K562 (cell line): Measurements from ENCODE around the gene SUPT5H. TPM values are rescaled to one million over a fixed set of nuclear protein-coding genes. Genes with fewer than 3 reads are reported as not detected.
A peak's percentile ranks its signal among the peaks of the same experiment; 100 is the strongest.

Source experiments
- EZH2 ChIP-seq: IDR thresholded peaks from 2 replicates; pipeline ENCODE4 v1.6.1; 2012; ENCODE audit warnings: low read depth, mild to moderate bottlenecking, inconsistent platforms, low read length, borderline replicate concordance
- FOSL1 ChIP-seq: fragments of 200-800 bp; sonication (Bioruptor generic); conservative IDR thresholded peaks from 2 replicates; pipeline ENCODE4 v1.6.1; 2016; ENCODE audit warnings: missing genetic modification characterization, missing compliant biosample characterization
- HEY1 ChIP-seq: fragments of 250-450 bp; sonication (Bioruptor Pico); IDR thresholded peaks from 2 replicates; pipeline ENCODE4 v1.5.0; 2020; ENCODE audit warnings: mild to moderate bottlenecking, moderate library complexity, borderline replicate concordance
- L3MBTL2 ChIP-seq: fragments of 450-650 bp; IDR thresholded peaks from 2 replicates; pipeline ENCODE4 v1.6.1; 2016; ENCODE audit warnings: mild to moderate bottlenecking, moderate library complexity
- MAFK ChIP-seq: IDR thresholded peaks from 2 replicates; pipeline ENCODE4 v1.6.1; 2011; ENCODE audit warnings: low read length, improper control_type of control experiment
- MEIS2 ChIP-seq: fragments of 450-650 bp; IDR thresholded peaks from 2 replicates; pipeline ENCODE4 v1.6.1; 2014; ENCODE audit warnings: mild to moderate bottlenecking; ENCODE audit not compliant: partially characterized antibody
- SAFB2 ChIP-seq: fragments of 200-400 bp; formaldehyde crosslinking; IDR thresholded peaks from 2 replicates; pipeline ENCODE4 v1.6.1; 2018; ENCODE audit warnings: borderline replicate concordance, low read length, low read depth, moderate library complexity; ENCODE audit not compliant: severe bottlenecking
- SMARCA5 ChIP-seq: fragments of 450-650 bp; IDR thresholded peaks from 2 replicates; pipeline ENCODE4 v1.6.1; 2016
- SMARCE1 ChIP-seq: fragments of 450-650 bp; IDR thresholded peaks from 2 replicates; pipeline ENCODE4 v1.7.1; 2016; ENCODE audit warnings: mild to moderate bottlenecking
- SRSF3 ChIP-seq: fragments of 200-400 bp; formaldehyde crosslinking; IDR thresholded peaks from 2 replicates; pipeline ENCODE4 v1.6.1; 2016; ENCODE audit warnings: mild to moderate bottlenecking, low read length, moderate library complexity; ENCODE audit not compliant: insufficient read depth
- TCF7 ChIP-seq: sonication (generic); IDR thresholded peaks from 2 replicates; pipeline ENCODE4 v1.6.1; 2016; ENCODE audit warnings: antibody characterized with exemption, borderline replicate concordance
- ZBTB8A ChIP-seq: fragments of 450-650 bp; IDR thresholded peaks from 2 replicates; pipeline ENCODE4 v1.6.1; 2018; ENCODE audit warnings: mild to moderate bottlenecking, moderate library complexity; ENCODE audit not compliant: partially characterized antibody
- ZNF586 ChIP-seq: fragments of 450-650 bp; formaldehyde crosslinking; conservative IDR thresholded peaks from 2 replicates; pipeline ENCODE4 v1.4.0; 2020; ENCODE audit warnings: mild to moderate bottlenecking, moderate library complexity
- polyA plus RNA-seq, 8 experiments: library from polyadenylated mRNA; depleted of rRNA in 4 of 8; stranded (reverse) in 5 of 8; unstranded in 3 of 8; fragments of >200 nt; fragmentation: Nextera tagmentation in 2 of 8; fragmentation: Illumina TruSeq in 1 of 8; extraction: Ambion mirVana in 2 of 8; extraction: Trizol in 1 of 8; gene quantifications; 2 replicates each; pipeline versions ENCODE4 v1.2.1 to v1.2.3, GENCODE V29; 2011 to 2014; ENCODE audit warnings: inconsistent platforms in 1 of 8, missing spikeins in 1 of 8
- total RNA-seq, 7 experiments: library from RNA; depleted of rRNA in 6 of 7; stranded (reverse); fragments of >200 nt in 6 of 7; fragmentation: Illumina TruSeq in 2 of 7; extraction: Trizol in 2 of 7; gene quantifications; 2 replicates each; pipeline versions ENCODE4 v1.2.1 to v1.2.3, GENCODE V29; 2011 to 2021; ENCODE audit warnings: low replicate concordance in 1 of 7
- TF ChIP-seq, protein P1 (sequence below), 2 experiments: fragments of 450-650 bp; IDR thresholded peaks; 2 replicates each; pipeline ENCODE4 v1.6.1; 2016; ENCODE audit warnings: mild to moderate bottlenecking in 2 of 2, borderline replicate concordance in 1 of 2, low read depth in 1 of 2, moderate library complexity in 1 of 2
- TF ChIP-seq, protein P2 (sequence below): fragments of 200-400 bp; formaldehyde crosslinking; IDR thresholded peaks from 2 replicates; pipeline ENCODE4 v1.6.1; 2017; ENCODE audit warnings: mild to moderate bottlenecking, low read depth, low read length, moderate library complexity
- TF ChIP-seq, protein P3 (sequence below): sonication (generic); formaldehyde crosslinking; IDR thresholded peaks from 2 replicates; pipeline ENCODE4 v1.8.0; 2022; ENCODE audit warnings: missing genetic modification reagents, mild to moderate bottlenecking, moderate library complexity, borderline replicate concordance

The SUPT5H gene
- total and polyA plus RNA-seq, 9 of the 15 experiments (the other 6 are each of a cell fraction or from before 2014, with no cell fraction given) = 13.3 to 85.9 (median 35.9) TPM

DNA sequence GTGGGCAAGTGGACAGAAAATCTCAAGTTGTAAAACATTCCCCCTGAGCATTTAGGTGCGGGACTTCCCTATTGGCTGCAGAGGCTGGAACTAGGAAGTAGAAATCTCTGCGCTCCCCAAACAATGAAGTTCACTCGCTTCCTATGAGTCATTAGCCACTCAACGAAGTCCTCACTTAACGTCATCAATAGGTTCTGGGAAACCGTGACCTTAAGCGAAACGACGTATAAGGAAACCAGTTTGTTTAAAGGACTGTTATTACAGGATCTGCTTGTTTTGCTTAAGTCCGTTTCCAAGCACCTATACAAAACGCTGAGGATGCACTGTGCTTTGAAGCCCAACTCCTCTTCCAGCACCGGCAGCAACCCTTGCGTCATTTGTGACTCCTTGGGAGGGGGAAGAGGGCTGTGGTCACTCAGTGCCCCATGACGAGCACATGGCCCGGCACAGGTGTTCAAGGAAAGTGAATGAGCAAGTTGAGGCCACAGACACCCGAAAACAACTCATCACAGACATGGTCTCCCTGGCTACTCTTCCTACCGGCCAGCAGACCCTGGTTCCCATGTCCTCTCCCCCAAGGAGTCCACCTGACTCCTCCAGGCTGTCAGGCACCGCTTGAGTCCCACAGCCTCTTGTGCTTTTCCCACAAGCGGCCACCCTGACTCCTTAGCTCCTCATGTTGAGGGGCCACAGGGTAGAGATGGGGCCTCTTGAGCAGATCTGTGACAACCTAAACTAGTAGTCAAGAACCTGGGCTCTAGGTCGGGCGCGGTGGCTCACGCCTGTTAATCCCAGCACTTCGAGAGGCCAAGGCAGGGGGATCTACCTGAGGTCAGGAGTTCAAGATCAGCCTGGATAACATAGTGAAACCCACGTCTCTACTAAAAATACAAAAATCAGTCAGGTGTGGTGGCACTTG lies 14.4 kb upstream of the SUPT5H start (continued):
- TF ChIP-seq, protein P1, sequence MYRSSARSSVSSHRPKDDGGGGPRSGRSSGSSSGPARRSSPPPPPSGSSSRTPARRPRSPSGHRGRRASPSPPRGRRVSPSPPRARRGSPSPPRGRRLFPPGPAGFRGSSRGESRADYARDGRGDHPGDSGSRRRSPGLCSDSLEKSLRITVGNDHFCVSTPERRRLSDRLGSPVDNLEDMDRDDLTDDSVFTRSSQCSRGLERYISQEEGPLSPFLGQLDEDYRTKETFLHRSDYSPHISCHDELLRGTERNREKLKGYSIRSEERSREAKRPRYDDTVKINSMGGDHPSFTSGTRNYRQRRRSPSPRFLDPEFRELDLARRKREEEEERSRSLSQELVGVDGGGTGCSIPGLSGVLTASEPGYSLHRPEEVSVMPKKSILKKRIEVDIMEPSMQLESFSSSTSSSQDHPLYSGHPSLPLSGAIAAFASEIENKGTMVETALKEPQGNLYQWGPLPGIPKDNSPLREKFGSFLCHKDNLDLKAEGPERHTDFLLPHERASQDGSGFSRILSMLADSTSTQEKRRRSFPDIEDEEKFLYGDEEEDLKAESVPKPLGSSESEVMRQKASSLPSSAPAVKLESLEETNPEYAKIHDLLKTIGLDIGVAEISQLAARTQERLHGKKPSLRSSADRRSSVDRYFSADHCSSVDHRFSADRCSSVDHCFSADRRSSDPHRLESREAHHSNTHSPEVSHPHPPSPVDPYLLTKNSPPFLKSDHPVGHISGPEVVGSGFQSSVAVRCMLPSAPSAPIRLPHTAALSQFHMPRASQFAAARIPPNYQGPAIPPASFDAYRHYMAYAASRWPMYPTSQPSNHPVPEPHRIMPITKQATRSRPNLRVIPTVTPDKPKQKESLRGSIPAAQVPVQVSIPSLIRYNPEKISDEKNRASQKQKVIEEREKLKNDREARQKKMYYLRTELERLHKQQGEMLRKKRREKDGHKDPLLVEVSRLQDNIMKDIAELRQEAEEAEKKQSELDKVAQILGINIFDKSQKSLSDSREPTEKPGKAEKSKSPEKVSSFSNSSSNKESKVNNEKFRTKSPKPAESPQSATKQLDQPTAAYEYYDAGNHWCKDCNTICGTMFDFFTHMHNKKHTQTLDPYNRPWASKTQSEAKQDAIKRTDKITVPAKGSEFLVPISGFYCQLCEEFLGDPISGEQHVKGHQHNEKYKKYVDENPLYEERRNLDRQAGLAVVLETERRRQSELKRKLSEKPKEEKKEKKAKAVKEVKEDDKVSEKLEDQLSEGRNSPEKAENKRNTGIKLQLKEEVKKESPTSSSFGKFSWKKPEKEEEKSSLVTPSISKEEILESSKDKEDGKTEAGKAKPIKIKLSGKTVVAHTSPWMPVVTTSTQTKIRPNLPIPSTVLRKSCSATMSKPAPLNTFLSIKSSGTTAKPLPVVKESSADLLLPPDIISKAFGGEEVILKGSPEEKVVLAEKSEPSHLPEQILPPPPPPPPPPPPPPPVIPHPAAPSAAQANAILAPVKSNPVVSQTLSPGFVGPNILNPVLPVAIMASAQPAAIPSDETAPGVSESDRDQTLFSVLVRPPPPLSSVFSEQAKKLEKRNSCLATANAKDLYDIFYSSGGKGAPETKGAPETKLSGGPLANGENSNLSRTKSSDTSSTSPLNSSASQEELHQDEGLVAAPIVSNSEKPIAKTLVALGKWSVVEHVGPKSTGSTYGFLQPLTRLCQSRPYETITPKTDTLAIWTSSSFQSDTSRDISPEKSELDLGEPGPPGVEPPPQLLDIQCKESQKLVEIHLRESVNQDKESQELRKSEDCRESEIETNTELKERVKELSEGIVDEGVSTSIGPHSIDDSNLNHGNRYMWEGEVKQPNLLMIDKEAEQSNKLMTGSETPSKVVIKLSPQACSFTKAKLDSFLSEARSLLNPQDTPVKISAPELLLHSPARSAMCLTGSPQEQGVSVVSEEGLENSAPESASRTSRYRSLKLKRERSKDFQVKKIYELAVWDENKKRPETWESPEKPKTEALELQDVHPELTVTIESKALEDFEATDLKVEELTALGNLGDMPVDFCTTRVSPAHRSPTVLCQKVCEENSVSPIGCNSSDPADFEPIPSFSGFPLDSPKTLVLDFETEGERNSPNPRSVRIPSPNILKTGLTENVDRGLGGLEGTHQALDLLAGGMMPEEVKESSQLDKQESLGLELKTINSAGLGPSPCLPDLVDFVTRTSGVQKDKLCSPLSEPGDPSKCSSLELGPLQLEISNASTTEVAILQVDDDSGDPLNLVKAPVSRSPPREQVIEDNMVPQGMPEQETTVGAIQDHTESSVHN (IDR thresholded peaks at IDR 0.05; ENCODE audit: borderline replicate concordance in 1 of 2, low read depth in 1 of 2) = peak in 1 of 2 experiments; percentile 86; a peak in 2 of 4 replicates
- peak; percentile 52; the same call in 1 of the 2 replicates for TF ChIP-seq SMARCE1
- peak; percentile 38; the same call in 1 of the 2 replicates for TF ChIP-seq SMARCA5
- TF ChIP-seq, protein P2, sequence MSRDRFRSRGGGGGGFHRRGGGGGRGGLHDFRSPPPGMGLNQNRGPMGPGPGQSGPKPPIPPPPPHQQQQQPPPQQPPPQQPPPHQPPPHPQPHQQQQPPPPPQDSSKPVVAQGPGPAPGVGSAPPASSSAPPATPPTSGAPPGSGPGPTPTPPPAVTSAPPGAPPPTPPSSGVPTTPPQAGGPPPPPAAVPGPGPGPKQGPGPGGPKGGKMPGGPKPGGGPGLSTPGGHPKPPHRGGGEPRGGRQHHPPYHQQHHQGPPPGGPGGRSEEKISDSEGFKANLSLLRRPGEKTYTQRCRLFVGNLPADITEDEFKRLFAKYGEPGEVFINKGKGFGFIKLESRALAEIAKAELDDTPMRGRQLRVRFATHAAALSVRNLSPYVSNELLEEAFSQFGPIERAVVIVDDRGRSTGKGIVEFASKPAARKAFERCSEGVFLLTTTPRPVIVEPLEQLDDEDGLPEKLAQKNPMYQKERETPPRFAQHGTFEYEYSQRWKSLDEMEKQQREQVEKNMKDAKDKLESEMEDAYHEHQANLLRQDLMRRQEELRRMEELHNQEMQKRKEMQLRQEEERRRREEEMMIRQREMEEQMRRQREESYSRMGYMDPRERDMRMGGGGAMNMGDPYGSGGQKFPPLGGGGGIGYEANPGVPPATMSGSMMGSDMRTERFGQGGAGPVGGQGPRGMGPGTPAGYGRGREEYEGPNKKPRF = no peak
- TF ChIP-seq MAFK = peak; percentile 31; the same call in 1 of the 2 replicates
- no peak for TF ChIP-seq ZNF586
- no peak for TF ChIP-seq MEIS2
- TF ChIP-seq HEY1 (CRISPR knock-in tag) = no peak
- TF ChIP-seq FOSL1 (tag) = peak; percentile 97
- no peak for TF ChIP-seq SAFB2
- no peak for TF ChIP-seq ZBTB8A
- peak; percentile 97 for TF ChIP-seq L3MBTL2
- TF ChIP-seq, protein P3, sequence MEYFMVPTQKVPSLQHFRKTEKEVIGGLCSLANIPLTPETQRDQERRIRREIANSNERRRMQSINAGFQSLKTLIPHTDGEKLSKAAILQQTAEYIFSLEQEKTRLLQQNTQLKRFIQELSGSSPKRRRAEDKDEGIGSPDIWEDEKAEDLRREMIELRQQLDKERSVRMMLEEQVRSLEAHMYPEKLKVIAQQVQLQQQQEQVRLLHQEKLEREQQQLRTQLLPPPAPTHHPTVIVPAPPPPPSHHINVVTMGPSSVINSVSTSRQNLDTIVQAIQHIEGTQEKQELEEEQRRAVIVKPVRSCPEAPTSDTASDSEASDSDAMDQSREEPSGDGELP = peak; percentile 83
- TF ChIP-seq TCF7 = no peak
- TF ChIP-seq EZH2 = no peak
- TF ChIP-seq SRSF3 = no peak
